GM12872 (cell line): ENCODE results near the gene GLYR1.

ENCODE experiments used
- CTCF ChIP-seq: IDR thresholded peaks from 3 replicates; pipeline ENCODE4 v1.5.1; 2011; ENCODE audit warnings: low read depth, mild to moderate bottlenecking, low read length, moderate library complexity; ENCODE audit not compliant: insufficient read depth

The GLYR1 gene

GRCh38 chr16:4837733-4838501, 9.2 kb downstream of the GLYR1 start:
- no peak for TF ChIP-seq CTCF

- no peak for TF ChIP-seq CTCF
These were observed 10.4 kb downstream of the GLYR1 start for GRCh38 chr16:4836727-4837126.

GRCh38 chr16:4833584-4833983, 13.5 kb downstream of the GLYR1 start:
- TF ChIP-seq CTCF = no peak

GRCh38 chr16:4832698-4833343, 14.3 kb downstream of the GLYR1 start:
- TF ChIP-seq CTCF = no peak

GRCh38 chr16:4831616-4832015, 15.5 kb downstream of the GLYR1 start:
- no peak for TF ChIP-seq CTCF

GRCh38 chr16:4830408-4830807, 16.7 kb downstream of the GLYR1 start:
- no peak for TF ChIP-seq CTCF

- TF ChIP-seq CTCF = no peak
These were observed 18.3 kb downstream of the GLYR1 start for GRCh38 chr16:4828567-4829321.
